AG04450 (cell line): ENCODE measurements around the gene THAP7. TPM values are rescaled to one million over a fixed set of nuclear protein-coding genes. Genes with fewer than 3 reads are reported as not detected.

Experiments
- CTCF ChIA-PET: fragments of 300-600, 350-600 bp; formaldehyde crosslinking; extraction: SDS; loops from one replicate; lab custom pipeline; 2022; ENCODE audit warnings: antibody characterized with exemption, inconsistent platforms; lab: Charles Lee
- POLR2A ChIA-PET: fragments of 350-600 bp; formaldehyde crosslinking; extraction: SDS; loops from one replicate; lab custom pipeline; 2021; ENCODE audit warnings: antibody characterized with exemption, inconsistent platforms; lab: Yijun Ruan, JAX
- DNase-seq: peaks from one replicate; pipeline ENCODE4 v3.0.0-alpha.2; 2011; ENCODE audit warnings: low read depth, low spot score
- H3K27ac ChIP-seq: one replicate; pipeline ENCODE4 v1.5.1; 2012; ENCODE audit warnings: low read depth, low read length, control low read depth
- H3K27me3 ChIP-seq: one replicate; pipeline ENCODE4 v1.6.0; 2012; ENCODE audit warnings: low read length; ENCODE audit not compliant: control insufficient read depth, insufficient read depth
- H3K4me3 ChIP-seq: 2 replicates; pipeline ENCODE4 v1.5.1; 2011; ENCODE audit warnings: mild to moderate bottlenecking, low read depth, low read length, control low read depth
- H3K9me3 ChIP-seq: 2 replicates; pipeline ENCODE4 v1.5.1; 2012; ENCODE audit warnings: low read length; ENCODE audit not compliant: control insufficient read depth, insufficient read depth
- CTCF ChIP-seq: IDR thresholded peaks from 2 replicates; pipeline ENCODE4 v1.5.1; 2011; ENCODE audit warnings: low read depth, low read length, control low read depth, inconsistent platforms
- polyA plus RNA-seq: library from polyadenylated mRNA; depleted of rRNA; stranded (reverse); fragments of >200 nt; gene quantifications from 2 replicates; pipeline ENCODE4 v1.2.3, GENCODE V29; 2011

The THAP7 gene
- polyA plus RNA-seq, 1 experiment: 12.5 TPM

GRCh38 chr22:20997536-20998257 is 4.2 kb downstream of the THAP7 start:
- TF ChIP-seq CTCF: no peak
- H3K27ac ChIP-seq: peak overlapping the region; percentile 21
- ChIA-PET POLR2A (no interaction called here), CTCF (no interaction called here)
- no peaks in the 10 kb centered on the region; the same call in 1 of the 2 replicates for H3K9me3 ChIP-seq
- H3K4me3 ChIP-seq: no peak overlapping the region
- H3K27me3 ChIP-seq: no peaks in the 10 kb centered on the region
- no peak for DNase-seq

- ChIA-PET CTCF (no interaction called here), POLR2A (interaction anchor here (1.1 kb wide), 1 partner anchor 17 kb away, joined by 4 read pairs; no protein-coding TSS in a partner anchor)
- no peak for TF ChIP-seq CTCF
- Histone ChIP-seq H3K27me3 (no peaks in the 10 kb centered on the region), H3K27ac (no peak overlapping the region), H3K9me3 (no peaks in the 10 kb centered on the region; the same call in 1 of the 2 replicates), H3K4me3 (no peak overlapping the region)
- DNase-seq: no peak
Observed at GRCh38 chr22:20996598-20997535, 5.1 kb downstream of the THAP7 start.

- no peak for DNase-seq
- POLR2A ChIA-PET: interaction anchor here (1.1 kb wide), 1 partner anchor 17 kb away, joined by 4 read pairs; no protein-coding TSS in a partner anchor
- CTCF ChIA-PET: no interaction called here
- Histone ChIP-seq H3K27me3 (no peaks in the 10 kb centered on the region), H3K9me3 (no peaks in the 10 kb centered on the region; the same call in 1 of the 2 replicates), H3K4me3 (no peak overlapping the region), H3K27ac (no peak overlapping the region)
- no peak for TF ChIP-seq CTCF
Observed at GRCh38 chr22:20996031-20996410, 5.9 kb downstream of the THAP7 start.

GRCh38 chr22:20995329-20996030 is 6.4 kb downstream of the THAP7 start:
- no peak for DNase-seq
- Histone ChIP-seq H3K27ac (no peak overlapping the region), H3K27me3 (no peaks in the 10 kb centered on the region), H3K9me3 (no peaks in the 10 kb centered on the region; the same call in 1 of the 2 replicates), H3K4me3 (no peak overlapping the region)
- POLR2A ChIA-PET: interaction anchor here (0.9 kb wide), 1 partner anchor 13 kb away, joined by 3 read pairs; the partner anchor contains the start of gene LZTR1
- TF ChIP-seq CTCF: no peak
- CTCF ChIA-PET: no interaction called here
